T-cell (primary cell): ENCODE results near the gene ARL4D. TPM values are rescaled to one million over a fixed set of nuclear protein-coding genes. Genes with fewer than 3 reads are reported as not detected.

Experiments used
- ATAC-seq, 4 experiments: fragments of 200-7000 bp in 3 of 4; fragments of 150-1000 bp in 1 of 4; cut with Tn5 transposase; replicated peaks in 1 of 4; 1 replicate in 3 of 4; 2 replicates in 1 of 4; pipeline ENCODE4 v1.10.0; 2021; ENCODE audit warnings: moderate library complexity in 3 of 4, mild to moderate bottlenecking in 2 of 4, moderate number of reproducible peaks in 1 of 4
- CTCF ChIA-PET, 2 donors: fragments of 300-600 bp; sonication (Branson Sonifier 250); formaldehyde crosslinking; loops; one replicate each; lab custom pipeline; 2022; ENCODE audit warnings: antibody characterized with exemption in 2 of 2; lab: Charles Lee
- POLR2A ChIA-PET, 2 donors: fragments of 300-600 bp; sonication (Branson Sonifier 250); formaldehyde crosslinking; loops; one replicate each; lab custom pipeline; 2022; ENCODE audit warnings: antibody characterized with exemption in 2 of 2; lab: Charles Lee
- DNase-seq, 35 experiments: peaks; one replicate each; pipeline versions ENCODE4 v3.0.0 to v3.0.0-alpha.2; 2013 to 2023
- H3K27ac ChIP-seq: one replicate; pipeline ENCODE4 v1.5.1; 2013; ENCODE audit warnings: low read length
- H3K27me3 ChIP-seq, 2 experiments: replicated peaks in 1 of 2; 1 replicate in 1 of 2; 2 replicates in 1 of 2; pipeline versions ENCODE4 v1.6.1 to v1.7.0; 2013; ENCODE audit warnings: low read length in 1 of 2, mixed read lengths in 1 of 2; ENCODE audit not compliant: control insufficient read depth in 2 of 2, insufficient read depth in 2 of 2; ENCODE audit errors: extremely low read depth in 1 of 2
- H3K36me3 ChIP-seq, 2 donors: 1 replicate in 1 of 2; 2 replicates in 1 of 2; pipeline versions ENCODE4 v1.6.1 to v1.7.0; 2013; ENCODE audit warnings: low read length in 1 of 2; ENCODE audit not compliant: control insufficient read depth in 2 of 2, insufficient read depth in 1 of 2; ENCODE audit errors: extremely low read depth in 1 of 2
- H3K4me1 ChIP-seq, 2 experiments: 1 replicate in 1 of 2; 2 replicates in 1 of 2; pipeline versions ENCODE4 v1.6.1 to v1.7.0; 2013; ENCODE audit warnings: low read length in 2 of 2, mixed read lengths in 1 of 2; ENCODE audit not compliant: insufficient read depth in 2 of 2, control insufficient read depth in 1 of 2; ENCODE audit errors: extremely low read depth in 1 of 2
- H3K4me3 ChIP-seq, 2 donors: 1 replicate in 1 of 2; 2 replicates in 1 of 2; pipeline versions ENCODE4 v1.5.1 to v1.7.0; 2013; ENCODE audit warnings: mild to moderate bottlenecking in 2 of 2, low read length in 1 of 2, moderate library complexity in 1 of 2; ENCODE audit not compliant: control insufficient read depth in 1 of 2; ENCODE audit errors: extremely low read depth in 1 of 2
- H3K9me3 ChIP-seq: 2 replicates; pipeline ENCODE4 v1.7.0; 2013
- H3K27ac Mint-ChIP-seq, 2 donors: one replicate each; pipeline ENCODE4 v1.8.0; 2020 to 2021; ENCODE audit warnings: mild to moderate bottlenecking in 2 of 2, mixed read lengths in 2 of 2
- H3K27me3 Mint-ChIP-seq, 2 donors: one replicate each; pipeline ENCODE4 v1.8.0; 2021 to 2022; ENCODE audit warnings: mixed read lengths in 2 of 2
- H3K36me3 Mint-ChIP-seq: one replicate; pipeline ENCODE4 v1.8.0; 2021; ENCODE audit warnings: mixed read lengths
- H3K4me1 Mint-ChIP-seq, 3 donors: one replicate each; pipeline ENCODE4 v1.8.0; 2020 to 2022; ENCODE audit warnings: mixed read lengths in 3 of 3, mild to moderate bottlenecking in 1 of 3
- H3K4me3 Mint-ChIP-seq, 3 donors: one replicate each; pipeline ENCODE4 v1.8.0; 2020 to 2022; ENCODE audit warnings: mild to moderate bottlenecking in 3 of 3, mixed read lengths in 3 of 3, moderate library complexity in 3 of 3
- H3K9me3 Mint-ChIP-seq, 3 donors: one replicate each; pipeline ENCODE4 v1.8.0; 2020 to 2022; ENCODE audit warnings: mixed read lengths in 3 of 3
- WGBS: methylation state at CpG from one replicate; pipeline ENCODE4 v1.1.5; 2013; ENCODE audit warnings: missing lambda C conversion rate; ENCODE audit not compliant: insufficient coverage; 5-methylcytosine and 5-hydroxymethylcytosine counted together
- total RNA-seq, 35 experiments: library from RNA in 6 of 35; stranded (reverse) in 6 of 35; fragments of 120-200 nt in 1 of 35; gene quantifications; one replicate each; pipeline versions ENCODE4 v1.2.1 to v1.2.4 and lab custom pipeline; 2013 to 2026

ARL4D gene, protein sequence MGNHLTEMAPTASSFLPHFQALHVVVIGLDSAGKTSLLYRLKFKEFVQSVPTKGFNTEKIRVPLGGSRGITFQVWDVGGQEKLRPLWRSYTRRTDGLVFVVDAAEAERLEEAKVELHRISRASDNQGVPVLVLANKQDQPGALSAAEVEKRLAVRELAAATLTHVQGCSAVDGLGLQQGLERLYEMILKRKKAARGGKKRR
- total RNA-seq (1 to 10 TPM; 1.3 to 2.9 (median 2.4) TPM), total RNA-seq (lab: John Stamatoyannopoulos, UW) (0.15 to 3.7 (median 1.5) reads per million in 29 experiments)
- total RNA-seq (2013), result 1.7 TPM

DNA sequence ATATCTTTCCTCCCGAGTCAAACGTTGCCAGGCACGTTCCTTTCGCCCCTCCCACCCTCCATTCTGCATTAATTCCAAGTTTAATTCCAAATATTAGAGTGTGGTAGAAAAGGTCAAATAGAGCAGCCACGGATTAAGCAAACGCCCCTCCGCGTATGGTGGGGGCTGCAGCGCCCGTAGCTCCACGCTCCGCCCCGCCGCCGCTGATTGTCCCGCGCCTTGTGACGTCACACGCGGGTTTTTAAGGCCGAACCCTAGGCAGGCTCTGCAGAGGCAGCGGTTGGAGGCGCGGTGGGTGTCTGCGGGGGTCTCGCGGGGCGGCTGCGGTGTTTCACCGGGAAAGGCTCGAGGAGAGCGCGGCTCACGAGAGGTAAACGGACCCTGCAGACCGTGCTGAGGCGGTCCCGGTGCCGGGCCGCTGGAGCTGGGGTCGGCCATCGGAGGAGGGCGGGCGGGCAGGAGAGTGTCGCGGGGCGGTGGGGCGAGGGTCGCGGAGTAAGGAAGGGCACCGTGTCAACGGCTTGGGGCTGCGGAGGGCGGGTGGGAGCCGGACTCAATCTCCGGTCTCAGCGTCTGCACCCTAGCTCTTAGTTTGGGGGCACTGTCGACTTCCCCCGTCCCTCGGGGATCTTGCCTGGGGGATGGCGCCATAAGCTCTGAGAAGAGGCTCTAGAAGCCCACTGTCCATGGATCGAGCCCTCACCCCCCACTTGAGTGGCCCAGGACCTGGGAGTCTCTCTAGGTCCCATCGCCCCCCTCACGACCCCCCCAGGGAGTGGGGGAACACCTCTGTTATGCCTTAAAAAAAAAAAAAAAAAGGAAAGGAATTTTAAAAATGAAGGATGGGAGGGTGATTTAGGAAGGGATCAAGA lies at the start of gene ARL4D:
ARL4D (plus strand) TSS at position 270 of the 872 bp plus-strand sequence. CDS start 740 bp downstream, outside the sequence.
- under 1% methylated on average over 53 of the region's 64 CpGs for WGBS
- no peaks in the 10 kb centered on the region for H3K36me3 ChIP-seq
- H3K27ac ChIP-seq, result peak within 1 kb of the TSS; percentile 35
- Mint-ChIP-seq H3K27ac (peak within 1 kb of the TSS; percentile 83 to 86), H3K9me3 (no peaks in the 10 kb centered on the region), H3K36me3 (no peaks in the 10 kb centered on the region), H3K4me3 (peak within 1 kb of the TSS; percentile 89 to 94 (median 89)), H3K27me3 (no peaks in the 10 kb centered on the region), H3K4me1 (peaks cover 34 to 50% (median 35%) of the 10 kb centered on the region in 3 donors)
- H3K4me3 ChIP-seq, result peak within 1 kb of the TSS; percentile 70 to 85
- ATAC-seq (peak; percentile 87 to 94 (median 88)), DNase-seq (peak; percentile 59 to 90 (median 78))
- ChIA-PET CTCF (interaction anchor here in 1 of 2 donors (1.0 to 2.0 kb wide), 4 partner anchors 30 to 115 kb away, joined by 3 to 32 read pairs (median 8); partner anchors contain the start of gene DHX8), POLR2A (interaction anchor here (0.6 to 1.9 kb wide), 7 partner anchors 11 to 227 kb away, joined by 3 to 12 read pairs (median 4); no protein-coding TSS in a partner anchor)
- H3K4me1 ChIP-seq, result peaks cover 25 to 34% of the 10 kb centered on the region in 2 experiments
- no peaks in the 10 kb centered on the region for H3K9me3 ChIP-seq
- H3K27me3 ChIP-seq, result no peaks in the 10 kb centered on the region

DNA sequence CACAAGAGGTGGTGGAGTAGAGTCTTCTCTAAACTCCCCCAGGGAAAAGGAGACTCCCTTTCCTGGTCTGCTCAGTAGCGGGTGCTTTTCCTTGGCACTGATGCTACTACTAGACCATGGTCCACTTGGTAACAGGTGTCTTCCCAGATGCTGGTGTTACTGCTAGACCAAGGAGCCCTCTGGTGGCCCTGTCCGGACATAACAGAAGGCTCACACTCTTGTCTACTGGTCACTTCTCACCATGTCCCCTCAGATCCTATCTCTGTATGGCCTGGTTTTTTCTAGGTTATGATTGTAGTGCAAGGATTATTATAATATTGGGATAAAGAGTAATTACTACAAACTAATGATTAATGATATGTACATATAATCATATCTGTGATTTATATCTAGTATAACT lies 49.7 kb upstream of the ARL4D start:
- Mint-ChIP-seq H3K27me3 (no peaks in the 10 kb centered on the region), H3K27ac (no peak overlapping the region), H3K36me3 (peaks cover 33% of the 10 kb centered on the region), H3K4me1 (peaks cover 0 to 8% (median 5%) of the 10 kb centered on the region in 3 donors), H3K4me3 (no peak overlapping the region), H3K9me3 (peaks cover 0 to 32% (median 18%) of the 10 kb centered on the region in 3 donors)
- H3K36me3 ChIP-seq, result peaks cover 0 to 3% of the 10 kb centered on the region in 2 donors
- DNase-seq (no peak), ATAC-seq (no peak)
- no peaks in the 10 kb centered on the region for H3K4me1 ChIP-seq
- POLR2A ChIA-PET, result no interaction called here
- H3K4me3 ChIP-seq, result peak overlapping the region in 1 of 2 donors; percentile 10
- H3K27ac ChIP-seq, result no peak overlapping the region
- H3K27me3 ChIP-seq, result no peaks in the 10 kb centered on the region
- no peaks in the 10 kb centered on the region for H3K9me3 ChIP-seq
- WGBS, result 83% methylated on average over 1 of the region's 2 CpGs
- CTCF ChIA-PET, result no interaction called here

DNA sequence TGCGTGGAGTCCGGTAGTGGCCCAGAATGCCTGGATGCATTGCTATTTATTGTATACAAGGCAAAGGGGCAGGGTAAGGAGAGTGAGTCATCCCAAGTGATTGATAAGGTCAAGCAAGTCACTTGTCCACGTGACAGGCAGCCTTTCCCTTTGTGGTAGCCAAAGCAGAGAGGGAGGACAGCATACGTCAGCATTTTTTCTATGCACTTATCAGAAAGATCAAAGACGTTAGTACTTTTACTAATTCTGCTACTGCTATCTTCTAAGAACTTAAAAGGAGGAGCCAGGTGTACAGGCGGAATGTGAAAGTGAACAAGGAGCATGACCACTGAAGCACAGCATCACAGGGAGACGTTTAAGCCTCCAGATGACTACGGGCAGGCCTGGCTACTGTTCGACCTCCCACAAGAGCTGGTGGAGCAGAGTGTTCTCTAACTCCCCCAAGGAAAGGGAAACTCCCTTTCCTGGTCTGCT lies 47.9 kb upstream of the ARL4D start:
- Histone ChIP-seq H3K4me1 (no peaks in the 10 kb centered on the region), H3K27me3 (no peaks in the 10 kb centered on the region), H3K4me3 (no peak overlapping the region), H3K36me3 (peaks cover 0 to 3% of the 10 kb centered on the region in 2 donors), H3K9me3 (no peaks in the 10 kb centered on the region), H3K27ac (no peak overlapping the region)
- ChIA-PET CTCF (no interaction called here), POLR2A (interaction anchor here in 1 of 2 donors (0.6 kb wide), 1 partner anchor 644 kb away, joined by 9 read pairs; no protein-coding TSS in a partner anchor)
- 69% methylated on average over 5 of the region's 9 CpGs for WGBS
- H3K27me3 Mint-ChIP-seq, result no peaks in the 10 kb centered on the region
- peaks cover 33% of the 10 kb centered on the region for H3K36me3 Mint-ChIP-seq
- ATAC-seq, result no peak
- peaks cover 0 to 8% (median 5%) of the 10 kb centered on the region in 3 donors for H3K4me1 Mint-ChIP-seq
- DNase-seq, result no peak
- H3K9me3 Mint-ChIP-seq, result peaks cover 0 to 32% (median 18%) of the 10 kb centered on the region in 3 donors
- no peak overlapping the region for H3K4me3 Mint-ChIP-seq
- no peak overlapping the region for H3K27ac Mint-ChIP-seq

DNA sequence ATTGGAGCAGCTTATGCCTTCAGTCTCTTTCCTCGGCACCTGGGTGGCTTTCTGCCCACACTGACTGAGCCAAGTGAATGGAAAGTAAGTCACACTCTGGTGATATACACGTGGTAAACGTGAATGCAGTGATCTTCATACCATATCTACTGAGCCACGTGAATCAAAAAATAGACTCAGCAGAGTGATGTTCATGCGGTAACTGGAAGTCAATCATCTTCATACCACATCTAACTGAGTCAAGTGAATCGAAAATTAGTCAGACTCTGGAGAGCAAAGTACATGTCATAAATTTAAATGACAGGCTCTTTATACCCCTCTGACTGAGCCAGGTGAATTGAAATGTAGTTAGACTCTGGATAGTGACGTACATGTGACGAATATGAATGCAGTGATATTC lies 47.1 kb upstream of the ARL4D start:
- Histone ChIP-seq H3K27me3 (no peaks in the 10 kb centered on the region), H3K9me3 (no peaks in the 10 kb centered on the region), H3K36me3 (peaks cover 0 to 3% of the 10 kb centered on the region in 2 donors), H3K4me1 (no peaks in the 10 kb centered on the region), H3K4me3 (no peak overlapping the region), H3K27ac (no peak overlapping the region)
- POLR2A ChIA-PET, result no interaction called here
- no peaks in the 10 kb centered on the region for H3K27me3 Mint-ChIP-seq
- peaks cover 0 to 8% (median 5%) of the 10 kb centered on the region in 3 donors for H3K4me1 Mint-ChIP-seq
- ATAC-seq, result no peak
- WGBS, result 84% methylated on average over 5 of the region's 8 CpGs
- CTCF ChIA-PET, result no interaction called here
- no peak overlapping the region for H3K27ac Mint-ChIP-seq
- peaks cover 33% of the 10 kb centered on the region for H3K36me3 Mint-ChIP-seq
- no peak overlapping the region for H3K4me3 Mint-ChIP-seq
- no peak for DNase-seq
- H3K9me3 Mint-ChIP-seq, result peaks cover 0 to 31% (median 18%) of the 10 kb centered on the region in 3 donors

DNA sequence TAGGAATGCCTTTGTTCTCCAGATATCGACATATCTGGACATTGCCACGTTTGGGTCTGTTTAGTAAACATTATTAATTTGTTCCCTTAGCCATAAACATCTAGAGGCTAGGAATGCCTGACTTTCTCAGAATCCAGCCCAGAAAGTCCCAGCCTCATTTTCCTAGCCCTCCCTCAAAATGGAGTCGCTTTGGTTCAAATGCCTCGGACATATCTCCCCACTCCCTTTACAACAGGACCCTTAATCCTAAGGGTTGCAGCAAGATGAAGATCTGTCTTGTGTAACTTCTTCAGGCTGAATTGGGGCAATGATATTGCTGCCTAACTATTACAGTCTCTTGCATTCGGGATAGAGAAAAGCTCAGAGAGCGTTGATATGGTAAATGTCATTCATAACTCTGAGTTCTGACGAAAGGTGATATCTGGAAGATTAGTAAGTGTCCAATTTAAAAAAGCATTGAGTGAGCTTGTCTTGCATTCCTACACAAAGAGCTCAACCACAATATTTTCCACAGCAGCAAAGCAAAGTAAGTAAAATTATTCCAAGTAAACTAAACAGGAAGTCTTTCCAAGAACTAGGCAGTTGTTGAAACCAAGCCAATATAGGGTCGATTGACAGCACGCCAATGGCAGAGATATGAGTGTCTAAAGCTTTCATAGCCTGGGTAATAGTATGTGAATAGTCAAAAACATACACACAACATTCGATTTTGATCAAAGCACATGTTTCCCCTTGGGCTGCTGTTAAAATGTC lies 46.0 kb upstream of the ARL4D start:
- Mint-ChIP-seq H3K9me3 (peaks cover 0 to 22% (median 11%) of the 10 kb centered on the region in 3 donors), H3K27me3 (peaks cover 0 to 3% of the 10 kb centered on the region in 2 donors), H3K36me3 (peaks cover 24% of the 10 kb centered on the region), H3K27ac (no peak overlapping the region), H3K4me1 (peaks cover 0 to 8% (median 5%) of the 10 kb centered on the region in 3 donors), H3K4me3 (no peak overlapping the region)
- Histone ChIP-seq H3K27me3 (no peaks in the 10 kb centered on the region), H3K4me1 (no peaks in the 10 kb centered on the region), H3K4me3 (no peak overlapping the region), H3K36me3 (peaks cover 0 to 3% of the 10 kb centered on the region in 2 donors), H3K27ac (no peak overlapping the region), H3K9me3 (no peaks in the 10 kb centered on the region)
- ChIA-PET CTCF (no interaction called here), POLR2A (no interaction called here)
- 100% methylated on average over 1 of the region's 10 CpGs for WGBS
- DNase-seq (no peak), ATAC-seq (no peak)
